ENCODE measurements around the gene MINK1.
"Not testable (repeated sequence)": the region's sequence is repeated elsewhere in the genome, so short reads cannot be mapped to it uniquely, and the experiment has no call there.

MINK1 gene

GRCh38 chr17:4812690-4813089, 20.4 kb upstream of the MINK1 start:
- DNase-seq, result no peak

GRCh38 chr17:4815043-4815675, 18.0 kb upstream of the MINK1 start:
- no peak for DNase-seq

GRCh38 chr17:4816826-4817225, 16.3 kb upstream of the MINK1 start:
- no peak for DNase-seq

- no peak for DNase-seq
Measured at GRCh38 chr17:4818276-4818675, 14.9 kb upstream of the MINK1 start.

GRCh38 chr17:4822835-4823234, 10.3 kb upstream of the MINK1 start:
- DNase-seq, result no peak

- no peak for DNase-seq
Measured at GRCh38 chr17:4823373-4824089, 9.6 kb upstream of the MINK1 start.

- DNase-seq, result no peak
Measured at GRCh38 chr17:4827399-4827798, 5.7 kb upstream of the MINK1 start.

- DNase-seq, result not testable (repeated sequence)
Measured at GRCh38 chr17:4832829-4833177, 337 bp upstream of the MINK1 start.

- DNase-seq, result no peak
Measured at GRCh38 chr17:4833941-4834680, 971 bp downstream of the MINK1 start.

GRCh38 chr17:4834681-4835020, 1.5 kb downstream of the MINK1 start:
- no peak for DNase-seq

GRCh38 chr17:4836221-4836620, 3.1 kb downstream of the MINK1 start:
- DNase-seq, result no peak

GRCh38 chr17:4837471-4838308, 4.5 kb downstream of the MINK1 start:
- DNase-seq, result no peak

- DNase-seq, result no peak
Measured at GRCh38 chr17:4838309-4838785, 5.2 kb downstream of the MINK1 start.

- no peak for DNase-seq
Measured at GRCh38 chr17:4839221-4839620, 6.1 kb downstream of the MINK1 start.

GRCh38 chr17:4839965-4840892, 7.1 kb downstream of the MINK1 start:
- DNase-seq, result no peak

GRCh38 chr17:4840893-4841242, 7.7 kb downstream of the MINK1 start:
- DNase-seq, result no peak

- no peak for DNase-seq
Measured at GRCh38 chr17:4842376-4842775, 9.2 kb downstream of the MINK1 start.

- DNase-seq, result no peak
Measured at GRCh38 chr17:4843321-4844000, 10.3 kb downstream of the MINK1 start.

- peak; percentile 41 for DNase-seq
Measured at GRCh38 chr17:4845118-4845517, 12.0 kb downstream of the MINK1 start.

GRCh38 chr17:4846635-4847390, 13.7 kb downstream of the MINK1 start:
- no peak for DNase-seq
